Muscle layer of colon (tissue), 2 donors: ENCODE results near the gene MYOG.

ENCODE experiments used
- H3K27ac ChIP-seq: one replicate; pipeline ENCODE4 v1.7.0; 2013; ENCODE audit warnings: low read depth, mild to moderate bottlenecking, low read length, moderate library complexity
- H3K27me3 ChIP-seq, 2 donors: one replicate each; pipeline ENCODE4 v1.7.0; 2013; ENCODE audit warnings: low read length in 2 of 2, mild to moderate bottlenecking in 2 of 2; ENCODE audit not compliant: insufficient read depth in 2 of 2, control insufficient read depth in 1 of 2
- H3K36me3 ChIP-seq: one replicate; pipeline ENCODE4 v1.7.0; 2013; ENCODE audit warnings: mild to moderate bottlenecking, low read length; ENCODE audit not compliant: insufficient read depth
- H3K4me1 ChIP-seq: one replicate; pipeline ENCODE4 v1.7.0; 2013; ENCODE audit warnings: mild to moderate bottlenecking, low read length; ENCODE audit not compliant: insufficient read depth
- H3K4me3 ChIP-seq, 2 donors: one replicate each; pipeline ENCODE4 v1.7.0; 2013; ENCODE audit warnings: low read length in 2 of 2, low read depth in 1 of 2, mild to moderate bottlenecking in 1 of 2, moderate library complexity in 1 of 2
- H3K9ac ChIP-seq: one replicate; pipeline ENCODE4 v1.7.0; 2013; ENCODE audit warnings: low read length
- H3K9me3 ChIP-seq: one replicate; pipeline ENCODE4 v1.7.0; 2013; ENCODE audit warnings: mild to moderate bottlenecking, low read length
- donor health status: abdominal sarcoma.
- donor health status: Adenocarcinoma of cecum.

Gene MYOG

DNA sequence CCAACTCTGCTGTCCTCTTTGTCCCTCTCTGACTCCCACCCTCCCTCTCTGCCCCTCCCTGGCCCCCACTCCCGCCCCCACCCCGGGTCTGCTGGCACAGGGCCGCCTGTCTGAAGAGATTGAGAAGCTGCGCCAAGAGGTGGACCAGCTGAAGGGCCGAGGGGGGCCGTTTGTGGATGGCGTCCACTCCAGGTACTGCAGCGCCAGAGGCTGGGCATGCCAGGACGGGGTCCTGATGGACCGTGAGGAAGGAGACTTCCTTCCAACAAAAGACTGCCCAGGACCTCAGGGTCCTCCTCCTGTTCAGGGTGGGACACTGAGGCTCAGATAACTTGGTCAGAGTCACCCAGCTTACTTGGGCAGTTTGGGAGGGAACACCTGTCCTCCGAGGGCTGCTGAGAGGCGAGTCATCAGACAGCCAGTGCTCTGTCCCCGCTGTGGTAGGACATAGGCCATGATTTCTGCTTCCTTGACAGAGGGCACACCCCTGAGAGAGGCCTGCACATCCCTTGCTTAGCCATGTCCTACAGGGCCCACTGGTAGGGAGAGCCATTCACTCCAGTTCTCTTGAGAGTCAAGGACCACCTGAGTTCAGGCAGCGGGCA is 36.1 kb downstream of the MYOG start:
- no peak overlapping the region for H3K27ac ChIP-seq
- H3K9me3 ChIP-seq, result no peaks in the 10 kb centered on the region
- no peak overlapping the region for H3K4me3 ChIP-seq
- H3K4me1 ChIP-seq, result peaks cover 10% of the 10 kb centered on the region
- no peaks in the 10 kb centered on the region for H3K36me3 ChIP-seq
- H3K27me3 ChIP-seq, result no peaks in the 10 kb centered on the region
- H3K9ac ChIP-seq, result no peak overlapping the region

GRCh38 chr1:203049077-203049476 is 36.7 kb downstream of the MYOG start:
- H3K36me3 ChIP-seq, result no peaks in the 10 kb centered on the region

GRCh38 chr1:203048555-203049051 is 37.2 kb downstream of the MYOG start:
- Histone ChIP-seq H3K36me3 (no peaks in the 10 kb centered on the region), H3K4me3 (no peak overlapping the region), H3K4me1 (peaks cover 10% of the 10 kb centered on the region), H3K9ac (no peak overlapping the region), H3K27ac (no peak overlapping the region), H3K27me3 (no peaks in the 10 kb centered on the region), H3K9me3 (no peaks in the 10 kb centered on the region)

More at GRCh38 chr1:203049077-203049476, 36.7 kb downstream of the MYOG start:
- no peaks in the 10 kb centered on the region for H3K27me3 ChIP-seq
- peaks cover 10% of the 10 kb centered on the region for H3K4me1 ChIP-seq
- no peak overlapping the region for H3K27ac ChIP-seq
- no peak overlapping the region for H3K4me3 ChIP-seq
- no peak overlapping the region for H3K9ac ChIP-seq
- H3K9me3 ChIP-seq, result no peaks in the 10 kb centered on the region

- H3K27me3 ChIP-seq, result no peaks in the 10 kb centered on the region
- H3K4me3 ChIP-seq, result no peak overlapping the region
- no peaks in the 10 kb centered on the region for H3K9me3 ChIP-seq
- H3K4me1 ChIP-seq, result peaks cover 10% of the 10 kb centered on the region
- H3K9ac ChIP-seq, result no peak overlapping the region
- H3K27ac ChIP-seq, result no peak overlapping the region
- H3K36me3 ChIP-seq, result no peaks in the 10 kb centered on the region
These were observed 37.7 kb downstream of the MYOG start for GRCh38 chr1:203048086-203048485.

GRCh38 chr1:203046984-203047630 is 38.7 kb downstream of the MYOG start:
- no peaks in the 10 kb centered on the region for H3K27me3 ChIP-seq
- peaks cover 10% of the 10 kb centered on the region for H3K4me1 ChIP-seq
- H3K27ac ChIP-seq, result no peak overlapping the region
- no peaks in the 10 kb centered on the region for H3K36me3 ChIP-seq
- no peaks in the 10 kb centered on the region for H3K9me3 ChIP-seq
- H3K9ac ChIP-seq, result no peak overlapping the region
- H3K4me3 ChIP-seq, result no peak overlapping the region

DNA sequence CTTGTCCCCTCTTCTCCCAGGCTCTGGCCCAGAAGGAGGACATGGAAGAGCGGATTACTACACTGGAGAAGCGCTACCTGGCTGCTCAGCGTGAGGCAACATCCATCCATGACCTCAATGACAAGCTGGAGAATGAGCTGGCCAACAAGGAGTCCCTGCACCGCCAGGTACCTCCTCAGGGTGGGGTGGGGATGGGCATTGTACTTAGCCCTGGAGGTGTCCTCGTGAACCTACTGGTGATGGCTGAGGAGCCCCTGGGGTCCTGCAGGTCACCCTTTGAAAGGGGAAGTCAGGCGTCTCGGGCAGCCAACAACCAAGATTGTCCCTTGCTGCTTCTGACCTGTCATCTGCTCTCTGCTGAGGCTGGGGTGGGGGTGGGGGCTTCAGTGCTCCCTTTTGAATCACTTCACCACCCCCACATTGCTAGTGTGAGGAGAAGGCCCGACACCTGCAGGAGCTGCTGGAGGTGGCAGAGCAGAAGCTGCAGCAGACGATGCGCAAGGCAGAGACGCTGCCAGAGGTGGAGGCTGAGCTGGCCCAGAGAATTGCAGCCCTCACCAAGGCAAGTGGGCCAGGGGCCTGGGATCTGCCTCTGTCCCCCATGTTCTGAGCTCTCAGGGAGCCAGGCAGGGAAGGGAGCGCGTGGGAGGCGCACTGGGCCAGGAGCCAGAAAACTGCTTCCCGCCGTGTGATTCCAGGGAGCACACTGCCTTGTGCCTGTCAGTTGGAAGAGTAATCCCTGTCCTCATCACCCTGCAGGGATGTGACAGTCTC is 39.8 kb downstream of the MYOG start:
- peaks cover 10% of the 10 kb centered on the region for H3K4me1 ChIP-seq
- H3K27ac ChIP-seq, result no peak overlapping the region
- H3K4me3 ChIP-seq, result no peak overlapping the region
- no peak overlapping the region for H3K9ac ChIP-seq
- no peaks in the 10 kb centered on the region for H3K36me3 ChIP-seq
- H3K27me3 ChIP-seq, result no peaks in the 10 kb centered on the region
- H3K9me3 ChIP-seq, result no peaks in the 10 kb centered on the region

DNA sequence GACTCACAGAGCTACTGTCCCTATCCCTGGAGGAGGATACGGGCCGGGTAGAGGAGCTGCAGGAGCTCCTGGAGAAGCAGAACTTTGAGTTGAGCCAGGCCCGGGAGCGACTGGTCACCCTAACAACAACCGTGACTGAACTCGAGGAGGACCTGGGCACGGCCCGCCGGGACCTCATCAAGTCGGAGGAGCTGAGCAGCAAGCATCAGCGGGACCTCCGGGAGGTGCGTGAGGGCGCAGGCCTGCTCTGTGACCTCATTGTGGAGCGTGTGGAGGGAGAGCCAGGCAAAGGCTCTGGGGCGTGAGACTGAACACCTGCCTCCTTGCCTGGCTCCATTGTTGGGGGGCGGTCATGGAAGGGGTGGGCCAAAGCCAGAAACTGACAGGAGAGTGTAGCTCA is 40.5 kb downstream of the MYOG start:
- H3K4me3 ChIP-seq, result no peak overlapping the region
- no peaks in the 10 kb centered on the region for H3K9me3 ChIP-seq
- H3K4me1 ChIP-seq, result peaks cover 10% of the 10 kb centered on the region
- H3K27ac ChIP-seq, result no peak overlapping the region
- H3K36me3 ChIP-seq, result no peaks in the 10 kb centered on the region
- no peaks in the 10 kb centered on the region for H3K27me3 ChIP-seq
- no peak overlapping the region for H3K9ac ChIP-seq

- Histone ChIP-seq H3K4me1 (peaks cover 10% of the 10 kb centered on the region), H3K4me3 (no peak overlapping the region), H3K36me3 (no peaks in the 10 kb centered on the region), H3K9me3 (no peaks in the 10 kb centered on the region), H3K27ac (no peak overlapping the region), H3K9ac (no peak overlapping the region), H3K27me3 (no peaks in the 10 kb centered on the region)
These were observed 41.1 kb downstream of the MYOG start for GRCh38 chr1:203044546-203045250.

DNA sequence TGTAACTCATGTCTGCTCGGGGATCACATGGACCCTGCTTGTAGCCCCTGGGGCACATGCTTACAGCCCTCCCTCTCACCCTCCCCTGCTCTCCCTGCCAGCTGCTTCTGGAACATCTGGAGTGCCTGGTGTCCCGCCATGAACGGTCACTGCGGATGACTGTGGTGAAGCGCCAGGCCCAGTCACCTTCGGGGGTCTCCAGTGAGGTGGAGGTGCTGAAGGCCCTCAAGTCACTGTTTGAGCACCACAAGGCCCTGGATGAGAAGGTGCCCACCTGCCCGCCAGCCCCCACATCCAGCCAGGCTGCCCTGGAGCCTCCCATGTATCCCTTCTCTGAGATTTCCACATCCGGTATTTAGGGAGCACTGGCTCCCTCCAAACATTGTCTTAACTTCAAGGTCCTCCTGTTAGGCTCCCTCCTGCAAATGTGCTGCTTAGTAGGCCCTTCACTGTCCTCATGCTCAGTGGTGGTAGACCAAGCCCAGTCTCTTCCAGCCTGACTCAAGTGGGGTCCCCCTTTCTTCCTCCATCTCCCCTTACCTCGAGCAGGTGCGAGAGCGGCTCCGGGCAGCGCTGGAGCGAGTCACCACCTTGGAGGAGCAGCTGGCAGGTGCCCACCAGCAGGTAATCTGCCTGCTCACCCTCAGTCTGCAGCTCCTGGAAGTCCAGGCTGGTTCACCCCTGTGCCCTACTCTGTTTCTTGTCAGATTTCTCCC is 41.8 kb downstream of the MYOG start:
- Histone ChIP-seq H3K9ac (no peak overlapping the region), H3K27ac (no peak overlapping the region), H3K4me1 (peaks cover 17% of the 10 kb centered on the region), H3K27me3 (no peaks in the 10 kb centered on the region), H3K9me3 (no peaks in the 10 kb centered on the region), H3K4me3 (no peak overlapping the region), H3K36me3 (no peaks in the 10 kb centered on the region)

GRCh38 chr1:203041351-203041932 is 44.4 kb downstream of the MYOG start:
- Histone ChIP-seq H3K9ac (no peak overlapping the region), H3K9me3 (no peaks in the 10 kb centered on the region), H3K4me1 (peaks cover 29% of the 10 kb centered on the region), H3K27ac (no peak overlapping the region), H3K4me3 (no peak overlapping the region), H3K27me3 (no peaks in the 10 kb centered on the region), H3K36me3 (no peaks in the 10 kb centered on the region)
